ENCODE measurements around the gene KRTAP10-11. TPM values are rescaled to one million over a fixed set of nuclear protein-coding genes. Genes with fewer than 3 reads are reported as not detected.
"Not testable (repeated sequence)": the region's sequence is repeated elsewhere in the genome, so short reads cannot be mapped to it uniquely, and the experiment has no call there.

Gene KRTAP10-11
- total RNA-seq, 2 experiments from 2014 or later = not detected

DNA sequence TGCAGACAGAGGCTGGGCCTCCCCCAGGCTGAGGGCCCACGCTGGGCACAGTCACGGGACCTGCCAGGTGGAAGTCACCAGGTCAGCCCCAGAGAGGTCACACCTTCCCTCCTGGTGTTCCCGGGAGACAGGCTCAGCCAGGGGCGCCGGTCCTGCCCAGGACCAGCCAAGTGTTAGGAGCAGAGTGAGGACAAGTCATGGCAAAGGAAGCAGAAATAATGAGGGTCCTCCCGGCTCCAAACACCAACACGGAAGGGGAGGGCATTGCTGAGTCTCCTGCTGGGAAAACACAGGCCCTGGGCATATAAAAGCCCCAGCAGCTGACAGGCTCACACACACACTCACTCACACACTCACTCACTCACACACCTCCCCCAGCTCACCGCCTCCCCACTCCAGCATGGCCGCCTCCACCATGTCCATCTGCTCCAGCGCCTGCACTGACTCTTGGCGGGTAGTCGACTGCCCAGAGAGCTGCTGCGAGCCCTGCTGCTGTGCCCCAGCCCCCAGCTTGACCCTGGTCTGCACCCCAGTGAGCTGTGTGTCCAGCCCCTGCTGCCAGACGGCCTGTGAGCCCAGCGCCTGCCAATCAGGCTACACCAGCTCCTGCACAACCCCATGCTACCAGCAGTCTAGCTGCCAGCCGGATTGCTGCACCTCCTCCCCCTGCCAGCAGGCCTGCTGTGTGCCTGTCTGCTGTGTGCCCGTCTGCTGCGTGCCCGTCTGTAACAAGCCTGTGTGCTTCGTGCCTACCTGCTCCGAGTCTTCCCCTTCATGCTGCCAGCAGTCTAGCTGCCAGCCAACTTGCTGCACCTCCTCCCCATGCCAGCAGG is 9.0 kb upstream of the KRTAP10-11 start, which contains the start of gene KRTAP10-10:
Gene KRTAP10-10, plus strand, starts transcription at position 339 of the 833 bp plus-strand sequence. Its CDS starts 62 bp downstream, at position 401.
- CTCF ChIA-PET = no interaction called here
- Mint-ChIP-seq H3K4me1 (no peaks in the 10 kb centered on the region), H3K36me3 (ENCODE audit: low read depth) (peaks cover 5% of the 10 kb centered on the region), H3K27ac (no peak within 1 kb of the TSS), H3K27me3 (peaks cover 17% of the 10 kb centered on the region), H3K9me3 (peaks cover 24% of the 10 kb centered on the region), H3K4me3 (no peak within 1 kb of the TSS)
- DNase-seq = no peak
- POLR2A ChIA-PET = no interaction called here

DNA sequence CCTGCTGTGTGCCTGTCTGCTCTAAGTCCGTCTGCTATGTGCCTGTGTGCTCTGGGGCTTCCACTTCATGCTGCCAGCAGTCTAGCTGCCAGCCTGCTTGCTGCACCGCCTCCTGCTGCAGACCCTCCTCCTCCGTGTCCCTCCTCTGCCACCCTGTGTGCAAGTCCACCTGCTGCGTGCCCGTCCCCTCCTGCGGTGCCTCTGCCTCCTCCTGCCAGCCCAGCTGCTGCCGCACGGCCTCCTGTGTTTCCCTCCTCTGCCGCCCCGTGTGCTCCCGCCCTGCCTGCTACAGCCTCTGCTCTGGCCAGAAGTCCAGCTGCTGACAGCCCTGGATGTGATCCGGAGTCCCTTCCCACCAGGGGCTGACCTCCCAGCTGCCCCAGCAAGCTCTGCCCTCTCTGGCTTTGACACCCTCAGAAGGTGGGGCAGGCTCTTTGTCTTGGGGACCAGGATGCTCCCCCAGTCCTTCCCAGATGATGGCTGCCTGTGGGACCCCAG is 8.3 kb upstream of the KRTAP10-11 start:
- H3K36me3 Mint-ChIP-seq (ENCODE audit: low read depth); H3K4me3 Mint-ChIP-seq; POLR2A ChIA-PET; CTCF ChIA-PET; DNase-seq; H3K27ac Mint-ChIP-seq; H3K4me1 Mint-ChIP-seq: not testable (repeated sequence)
- peaks cover 25% of the 10 kb centered on the region for H3K9me3 Mint-ChIP-seq
- peaks cover 15% of the 10 kb centered on the region for H3K27me3 Mint-ChIP-seq

DNA sequence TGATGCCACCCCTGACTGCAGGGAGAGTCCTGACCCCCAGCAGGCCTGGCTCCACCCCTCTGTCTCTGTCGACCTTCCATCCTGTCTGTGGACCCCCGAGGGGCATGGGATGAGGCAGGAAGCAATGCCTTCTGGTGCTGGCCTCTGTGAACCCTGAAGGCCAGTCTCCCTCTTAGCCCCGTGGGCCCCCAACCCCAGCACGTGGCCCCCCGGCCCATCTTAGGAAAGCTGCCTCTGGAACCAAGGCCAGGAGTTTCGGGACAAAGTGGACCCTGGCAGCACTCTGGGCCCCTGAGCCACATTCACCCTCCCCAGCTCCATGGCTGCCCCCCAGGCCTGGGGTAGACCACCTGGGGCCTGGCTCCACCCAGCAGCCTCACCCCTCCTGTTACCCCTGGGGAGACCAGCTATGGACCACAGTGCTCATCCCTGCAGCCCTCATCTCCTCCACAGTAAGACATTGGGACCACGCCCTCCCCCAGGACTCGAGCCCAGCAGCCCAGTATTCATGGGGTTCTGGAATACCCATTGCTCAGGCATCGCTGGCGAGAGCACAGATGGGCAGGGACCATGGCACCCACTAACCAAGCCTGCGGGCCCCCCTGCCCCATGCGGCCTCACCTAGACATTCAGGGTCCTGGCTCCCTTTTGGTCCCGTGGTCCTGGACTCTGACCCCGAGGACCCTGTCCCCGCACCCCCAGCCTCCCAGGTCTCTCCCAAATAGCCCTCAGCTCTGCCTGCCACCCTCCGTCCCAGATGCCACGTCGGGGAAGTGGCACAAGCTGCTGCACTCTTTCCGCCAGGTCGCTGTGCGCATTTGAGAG is 7.5 kb upstream of the KRTAP10-11 start:
- H3K4me1 Mint-ChIP-seq; DNase-seq; H3K4me3 Mint-ChIP-seq; POLR2A ChIA-PET; H3K36me3 Mint-ChIP-seq (ENCODE audit: low read depth); CTCF ChIA-PET: not testable (repeated sequence)
- Mint-ChIP-seq H3K27me3 (peaks cover 14% of the 10 kb centered on the region), H3K27ac (peak overlapping the region; percentile 24), H3K9me3 (peaks cover 32% of the 10 kb centered on the region)

DNA sequence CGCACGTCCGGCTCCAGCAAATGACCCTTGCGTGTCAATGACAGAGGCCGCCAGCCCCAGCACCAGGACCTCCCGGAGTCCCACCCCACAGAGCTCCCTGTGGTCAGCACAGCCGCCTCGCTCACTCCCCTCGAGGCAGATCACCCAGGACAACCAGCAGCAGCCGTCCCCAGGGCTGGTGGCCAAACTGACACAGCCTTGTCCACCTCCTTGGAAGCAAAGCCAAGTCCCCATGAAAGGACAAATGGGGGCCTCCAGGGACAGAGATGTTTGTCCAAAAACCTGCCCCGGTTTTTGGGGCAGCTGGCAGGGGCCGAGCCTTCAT is 6.9 kb upstream of the KRTAP10-11 start:
- peaks cover 35% of the 10 kb centered on the region for H3K9me3 Mint-ChIP-seq
- POLR2A ChIA-PET = no interaction called here
- no peaks in the 10 kb centered on the region for H3K4me1 Mint-ChIP-seq
- peaks cover 14% of the 10 kb centered on the region for H3K27me3 Mint-ChIP-seq
- peak overlapping the region; percentile 24 for H3K27ac Mint-ChIP-seq
- no peak overlapping the region for H3K4me3 Mint-ChIP-seq
- DNase-seq = no peak
- peaks cover 12% of the 10 kb centered on the region for H3K36me3 Mint-ChIP-seq (ENCODE audit: low read depth)
- CTCF ChIA-PET = no interaction called here

DNA sequence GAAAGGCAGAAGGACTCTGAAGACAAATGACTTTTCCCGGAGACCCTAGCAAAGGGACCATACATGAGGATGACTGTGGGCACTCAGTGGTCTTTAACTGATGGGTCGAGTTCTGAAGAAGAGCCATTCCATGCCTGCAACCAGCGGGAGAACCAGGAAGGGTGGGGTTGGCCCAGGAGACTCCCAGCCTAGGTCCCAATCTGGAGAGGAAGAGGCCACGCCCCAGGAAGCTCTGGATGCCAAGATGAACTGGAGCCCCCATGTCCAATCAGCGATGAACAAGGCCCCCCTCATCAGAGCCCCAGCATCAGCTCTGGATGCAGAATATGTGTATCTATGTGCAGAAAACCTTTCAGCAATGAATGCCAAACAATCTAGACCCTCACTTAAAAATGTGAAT is 5.5 kb upstream of the KRTAP10-11 start:
- DNase-seq = no peak
- CTCF ChIA-PET = no interaction called here

DNA sequence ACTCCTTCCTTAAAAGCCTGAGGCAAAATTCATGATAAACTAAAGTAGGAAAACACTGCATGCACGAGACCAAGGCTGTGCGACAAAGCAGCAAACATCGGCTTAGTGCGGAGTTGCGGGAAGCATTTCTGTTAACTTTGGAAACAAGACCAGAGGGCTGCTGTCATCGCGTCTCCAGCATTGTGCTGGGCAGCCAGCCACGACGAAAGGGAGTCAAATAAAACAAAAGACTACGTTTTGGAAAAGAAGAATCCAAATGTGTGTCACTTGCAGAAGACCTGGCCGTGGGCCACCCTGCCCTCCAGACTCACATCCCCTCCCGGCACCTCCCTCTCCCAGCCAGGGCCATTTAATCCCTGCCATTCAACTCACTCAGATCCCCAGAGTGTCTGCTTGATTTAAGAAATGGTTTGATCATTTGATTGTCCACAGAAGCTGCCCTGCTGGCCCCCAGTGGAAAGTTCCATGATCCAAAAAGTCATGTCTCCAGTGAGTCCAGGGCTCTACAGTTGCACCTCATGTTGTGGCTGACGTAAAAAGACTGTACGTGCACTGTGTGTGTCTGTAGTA is 2.4 kb upstream of the KRTAP10-11 start:
- ChIA-PET POLR2A (no interaction called here), CTCF (no interaction called here)
- DNase-seq = no peak
- Mint-ChIP-seq H3K27me3 (peaks cover 10% of the 10 kb centered on the region), H3K4me1 (no peaks in the 10 kb centered on the region), H3K27ac (no peak overlapping the region), H3K4me3 (no peak overlapping the region), H3K9me3 (peaks cover 42% of the 10 kb centered on the region), H3K36me3 (ENCODE audit: low read depth) (peaks cover 20% of the 10 kb centered on the region)

More for the DNA sequence above, 5.5 kb upstream of the KRTAP10-11 start:
- peaks cover 11% of the 10 kb centered on the region for H3K27me3 Mint-ChIP-seq
- no peak overlapping the region for H3K4me3 Mint-ChIP-seq
- H3K9me3 Mint-ChIP-seq = peaks cover 39% of the 10 kb centered on the region
- H3K27ac Mint-ChIP-seq = no peak overlapping the region
- peaks cover 20% of the 10 kb centered on the region for H3K36me3 Mint-ChIP-seq (ENCODE audit: low read depth)
- no peaks in the 10 kb centered on the region for H3K4me1 Mint-ChIP-seq
- POLR2A ChIA-PET = no interaction called here

DNA sequence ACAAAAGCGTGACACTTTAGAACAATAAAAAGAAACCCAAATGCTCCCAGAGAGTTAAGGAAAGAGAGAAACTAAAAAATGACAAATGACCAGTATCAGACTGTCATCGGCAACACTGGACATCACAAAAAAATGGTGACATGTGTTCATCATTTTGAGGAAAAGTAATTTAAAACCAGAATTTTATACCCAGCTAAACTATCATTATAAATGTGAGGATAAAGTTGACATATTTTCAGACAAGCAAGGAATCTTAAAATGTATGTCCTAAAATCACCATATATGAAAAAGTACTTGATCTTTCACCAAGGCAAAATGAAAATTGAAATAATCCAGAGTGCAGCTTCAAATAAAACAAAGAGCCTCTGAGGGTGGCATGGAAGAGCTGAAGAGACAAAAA is 1.3 kb upstream of the KRTAP10-11 start:
- Mint-ChIP-seq H3K4me1 (no peaks in the 10 kb centered on the region), H3K27ac (no peak overlapping the region), H3K4me3 (no peak overlapping the region), H3K27me3 (peaks cover 10% of the 10 kb centered on the region), H3K9me3 (peaks cover 42% of the 10 kb centered on the region), H3K36me3 (ENCODE audit: low read depth) (peaks cover 20% of the 10 kb centered on the region)
- ChIA-PET CTCF (interaction anchor here (1.0 kb wide), 1 partner anchor 10 kb away, joined by 3 read pairs; the partner anchor contains the start of gene KRTAP12-4), POLR2A (interaction anchor here (1.5 kb wide), 1 partner anchor 12 kb away, joined by 3 read pairs; the partner anchor contains the start of gene KRTAP12-3)
- no peak for DNase-seq

DNA sequence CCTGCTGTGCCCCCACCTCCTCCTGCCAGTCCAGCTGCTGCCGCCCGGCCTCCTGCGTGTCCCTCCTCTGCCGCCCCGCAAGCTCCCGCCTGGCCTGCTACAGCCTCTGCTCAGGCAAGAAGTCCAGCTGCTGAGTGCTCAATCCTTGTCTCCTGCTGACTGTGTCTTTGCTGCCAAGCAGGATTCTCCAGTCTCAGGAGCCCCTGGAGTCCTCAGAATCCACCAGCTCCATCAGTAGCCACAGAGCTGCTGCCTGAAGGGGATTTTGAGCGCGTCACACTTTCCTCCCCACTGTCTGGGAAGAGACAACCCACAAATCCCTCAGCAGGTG is 973 bp downstream of the KRTAP10-11 start:
- CTCF ChIA-PET = no interaction called here
- DNase-seq = no peak
- H3K4me1 Mint-ChIP-seq = no peaks in the 10 kb centered on the region
- peaks cover 7% of the 10 kb centered on the region for H3K27me3 Mint-ChIP-seq
- no peak overlapping the region for H3K4me3 Mint-ChIP-seq
- H3K9me3 Mint-ChIP-seq = peaks cover 27% of the 10 kb centered on the region
- no peak overlapping the region for H3K27ac Mint-ChIP-seq
- POLR2A ChIA-PET = no interaction called here
- peaks cover 16% of the 10 kb centered on the region for H3K36me3 Mint-ChIP-seq (ENCODE audit: low read depth)

DNA sequence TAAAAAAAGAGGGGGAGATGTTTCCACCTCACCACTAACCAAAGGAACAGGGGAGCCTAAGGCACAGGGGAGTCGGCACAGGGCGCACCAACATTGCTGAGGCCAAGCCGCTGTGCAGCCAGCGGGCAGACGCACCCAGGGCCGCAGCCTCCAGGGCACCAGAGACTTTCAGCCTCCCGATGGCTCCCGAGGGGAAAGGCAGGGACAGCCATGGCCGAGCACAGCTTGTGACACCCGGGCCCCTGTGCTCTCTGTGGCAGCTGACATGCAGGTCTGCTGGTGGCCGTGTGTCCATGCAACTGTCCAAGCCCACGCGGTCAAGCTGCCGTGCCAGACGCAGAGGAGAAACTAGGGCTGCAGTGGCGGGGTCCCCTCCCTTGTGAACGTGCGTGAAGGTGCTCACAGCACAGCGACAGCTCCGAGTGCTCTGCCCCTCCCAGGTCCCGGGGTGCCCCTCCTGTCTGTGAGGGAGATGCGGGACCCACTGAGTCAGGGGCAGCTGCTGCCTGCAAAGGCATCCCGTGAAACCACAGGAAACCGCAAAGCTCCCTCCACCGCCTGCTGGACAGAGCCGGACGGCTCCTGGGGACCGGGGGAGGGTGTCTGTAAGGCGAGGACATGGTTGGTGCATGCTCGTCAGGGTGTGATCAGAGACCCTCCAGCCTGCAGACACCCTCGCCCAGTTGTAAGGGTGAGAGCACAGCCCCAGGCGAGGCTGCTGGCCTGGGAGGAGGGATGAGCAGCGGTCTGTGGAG is 2.5 kb downstream of the KRTAP10-11 start:
- Mint-ChIP-seq H3K9me3 (peaks cover 18% of the 10 kb centered on the region), H3K27me3 (peaks cover 4% of the 10 kb centered on the region), H3K4me1 (peaks cover 3% of the 10 kb centered on the region), H3K4me3 (no peak overlapping the region), H3K27ac (no peak overlapping the region), H3K36me3 (ENCODE audit: low read depth) (peaks cover 19% of the 10 kb centered on the region)
- no peak for DNase-seq
- ChIA-PET POLR2A (no interaction called here), CTCF (no interaction called here)

DNA sequence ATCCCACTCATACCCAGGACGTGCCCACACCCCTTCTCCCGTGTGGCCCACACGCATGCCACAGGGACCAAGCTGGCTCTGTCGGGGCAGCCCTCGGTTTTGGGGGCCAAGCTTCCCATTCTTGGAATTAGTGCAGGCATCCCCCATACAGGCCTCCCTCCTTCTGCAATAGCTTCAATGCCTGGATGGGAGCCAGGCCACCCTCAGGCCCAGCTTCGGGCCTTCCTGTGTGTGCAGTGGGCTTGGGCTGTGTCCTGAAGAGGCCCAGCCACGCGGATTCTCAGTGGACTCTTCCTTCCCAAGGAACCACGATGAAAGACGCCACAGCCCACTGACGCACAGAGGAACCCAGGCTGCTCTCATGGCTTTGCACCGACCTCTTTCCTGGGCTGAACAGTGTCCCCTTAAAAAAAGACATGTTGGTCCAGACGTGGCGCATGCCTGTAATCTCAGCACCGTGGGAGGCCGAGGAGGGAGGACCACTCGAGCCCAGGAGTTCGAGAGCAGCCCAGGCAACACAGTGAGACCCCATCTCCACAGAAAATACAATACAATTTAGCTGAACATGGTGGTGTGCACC is 3.4 kb downstream of the KRTAP10-11 start:
- peaks cover 1% of the 10 kb centered on the region for H3K27me3 Mint-ChIP-seq
- CTCF ChIA-PET = no interaction called here
- no peak overlapping the region for H3K27ac Mint-ChIP-seq
- DNase-seq = no peak
- no peak overlapping the region for H3K4me3 Mint-ChIP-seq
- H3K4me1 Mint-ChIP-seq = peaks cover 12% of the 10 kb centered on the region
- peaks cover 14% of the 10 kb centered on the region for H3K9me3 Mint-ChIP-seq
- peaks cover 17% of the 10 kb centered on the region for H3K36me3 Mint-ChIP-seq (ENCODE audit: low read depth)
- POLR2A ChIA-PET = no interaction called here

DNA sequence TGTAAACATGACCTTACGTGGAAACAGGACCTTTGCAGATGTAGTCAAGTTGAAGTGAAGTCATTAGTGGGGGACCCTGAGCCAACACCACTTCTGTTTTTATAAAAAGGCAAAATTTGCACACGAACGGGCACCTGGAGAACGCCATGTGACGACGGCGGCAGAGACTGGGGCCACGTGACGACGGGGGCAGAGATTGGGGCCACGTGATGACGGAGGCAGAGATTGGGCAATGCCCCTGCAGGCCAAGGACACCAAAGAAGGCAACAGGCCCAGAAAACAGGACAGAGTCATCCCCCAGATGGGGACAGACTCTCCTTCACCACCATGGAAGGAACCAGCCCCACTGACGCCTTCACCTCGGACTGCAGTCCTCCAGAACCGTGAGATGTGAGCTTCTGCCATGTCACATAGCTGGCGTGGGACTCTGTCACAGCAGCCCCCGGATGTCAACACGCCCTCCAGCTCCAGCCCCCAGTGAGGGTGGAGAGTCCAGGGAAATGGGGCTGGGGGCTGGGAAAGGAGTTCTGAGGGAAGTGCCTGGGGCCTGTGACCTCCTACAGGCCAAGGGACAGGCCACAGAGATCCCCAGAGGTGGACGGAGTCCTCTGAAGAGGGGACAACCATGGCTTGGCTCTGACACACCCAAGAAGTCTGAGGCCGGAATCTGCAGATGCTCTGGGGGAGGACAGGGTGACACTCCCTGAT is 4.2 kb downstream of the KRTAP10-11 start:
- H3K36me3 Mint-ChIP-seq (ENCODE audit: low read depth) = peaks cover 18% of the 10 kb centered on the region
- DNase-seq = no peak
- POLR2A ChIA-PET = no interaction called here
- H3K9me3 Mint-ChIP-seq = peaks cover 9% of the 10 kb centered on the region
- H3K4me1 Mint-ChIP-seq = peaks cover 18% of the 10 kb centered on the region
- no peak overlapping the region for H3K4me3 Mint-ChIP-seq
- CTCF ChIA-PET = no interaction called here
- H3K27ac Mint-ChIP-seq = no peak overlapping the region
- H3K27me3 Mint-ChIP-seq = no peaks in the 10 kb centered on the region

DNA sequence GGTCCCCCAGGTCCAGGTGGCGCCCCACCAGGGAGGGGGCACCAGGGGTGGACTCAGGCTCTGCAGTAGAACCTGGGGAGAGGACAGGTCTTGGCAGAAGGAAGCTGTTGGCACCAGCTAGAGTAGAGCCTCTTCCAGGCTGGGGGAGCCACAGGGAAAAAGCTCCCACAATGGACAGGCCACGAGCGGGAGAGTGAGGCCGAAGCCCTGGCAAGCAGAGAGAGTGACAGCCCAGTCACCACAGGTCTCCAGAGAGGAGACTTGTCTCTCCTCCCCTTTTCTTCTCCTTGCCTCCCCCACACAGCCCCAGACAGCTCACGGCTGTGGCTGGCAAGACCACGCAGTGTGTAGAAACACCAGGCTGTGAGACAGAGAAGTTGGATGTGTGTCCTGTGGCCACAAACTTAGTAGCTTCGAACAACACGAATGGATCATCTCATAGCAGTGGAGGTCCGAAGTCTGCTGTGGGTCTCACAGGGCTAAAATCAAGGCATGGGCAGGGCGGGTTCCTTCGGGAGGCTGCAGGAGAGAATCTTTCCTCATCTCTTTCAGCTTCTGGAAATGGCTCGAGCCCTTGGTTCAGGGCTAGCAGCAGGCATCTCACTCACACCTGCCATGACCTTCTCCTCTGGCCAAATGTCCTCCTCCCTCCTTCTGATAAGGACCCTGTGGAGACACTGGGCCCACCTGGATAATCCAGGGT is 4.9 kb downstream of the KRTAP10-11 start:
- Mint-ChIP-seq H3K36me3 (ENCODE audit: low read depth) (peaks cover 22% of the 10 kb centered on the region), H3K27me3 (no peaks in the 10 kb centered on the region), H3K4me1 (peaks cover 23% of the 10 kb centered on the region), H3K9me3 (peaks cover 16% of the 10 kb centered on the region), H3K4me3 (no peak overlapping the region), H3K27ac (no peak overlapping the region)
- DNase-seq = no peak
- ChIA-PET CTCF (no interaction called here), POLR2A (no interaction called here)
